ENCODE measurements around the gene PGM5.

- TF ChIP-seq TAF1 (IDR thresholded peaks at IDR 0.05; ENCODE audit: borderline replicate concordance, low read depth, low read length) (no peak), POLR2AphosphoS5 (IDR thresholded peaks at IDR 0.05; ENCODE audit: low read depth, low read length) (no peak), POLR2A (IDR thresholded peaks at IDR 0.05; ENCODE audit: low read depth, low read length) (no peak)
Measured at GRCh38 chr9:68457803-68458202, 101.4 kb downstream of the PGM5 start.
